GM19328 (cell line): ENCODE data around the gene ELFN1.
"Not testable (repeated sequence)": the region's sequence is repeated elsewhere in the genome, so short reads cannot be mapped to it uniquely, and the experiment has no call there.

Experiments used
- ATAC-seq: cut with Tn5 transposase; IDR thresholded peaks from one replicate; pipeline ENCODE4 v1.9.1; 2021; ENCODE audit warnings: mild to moderate bottlenecking, moderate library complexity; ENCODE audit not compliant: unreplicated experiment

The ELFN1 gene

DNA sequence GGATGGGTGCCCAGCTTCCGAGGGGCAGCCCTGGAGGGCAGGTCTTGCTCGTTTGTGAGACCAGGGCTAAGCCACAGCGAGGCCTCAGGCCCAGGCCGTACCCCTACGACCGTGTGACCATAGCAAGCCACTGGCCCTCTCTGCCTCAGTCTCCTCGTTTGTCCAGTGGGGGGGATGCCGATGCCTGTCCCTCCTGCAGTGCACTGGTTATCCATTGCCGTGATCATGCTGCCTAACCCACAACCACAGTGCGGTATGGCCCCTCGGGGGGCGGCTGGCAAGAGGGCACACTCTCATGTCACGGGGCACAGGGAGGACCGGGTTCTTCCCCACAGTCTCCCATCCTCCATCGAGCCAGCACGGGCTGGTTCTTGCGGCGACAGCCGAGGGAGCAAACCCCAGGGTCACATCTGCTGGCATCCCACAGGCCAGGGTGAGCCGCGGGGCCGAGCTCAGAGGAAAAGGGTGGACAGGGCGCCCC, 80.5 kb downstream of the ELFN1 start:
- no peak for ATAC-seq

DNA sequence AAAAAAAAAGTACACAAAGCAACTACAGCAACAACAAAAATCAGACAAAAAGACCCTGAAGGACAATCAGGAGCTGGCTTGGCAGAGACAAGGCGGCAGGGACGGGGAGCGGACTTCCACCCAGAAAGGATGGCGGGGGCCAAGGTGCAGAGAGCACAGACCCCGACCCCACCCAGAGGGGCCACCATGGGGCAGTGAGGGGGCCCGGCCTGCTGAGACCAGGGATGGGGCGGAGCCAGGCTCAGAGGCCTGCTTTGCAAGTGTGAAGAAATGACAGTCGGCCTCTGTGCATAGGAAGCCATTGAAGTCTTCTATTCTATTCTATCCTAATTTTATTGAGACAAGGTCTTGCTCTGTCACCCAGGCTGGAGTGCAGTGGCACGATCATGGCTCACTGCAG, 82.0 kb downstream of the ELFN1 start:
- no peak for ATAC-seq

DNA sequence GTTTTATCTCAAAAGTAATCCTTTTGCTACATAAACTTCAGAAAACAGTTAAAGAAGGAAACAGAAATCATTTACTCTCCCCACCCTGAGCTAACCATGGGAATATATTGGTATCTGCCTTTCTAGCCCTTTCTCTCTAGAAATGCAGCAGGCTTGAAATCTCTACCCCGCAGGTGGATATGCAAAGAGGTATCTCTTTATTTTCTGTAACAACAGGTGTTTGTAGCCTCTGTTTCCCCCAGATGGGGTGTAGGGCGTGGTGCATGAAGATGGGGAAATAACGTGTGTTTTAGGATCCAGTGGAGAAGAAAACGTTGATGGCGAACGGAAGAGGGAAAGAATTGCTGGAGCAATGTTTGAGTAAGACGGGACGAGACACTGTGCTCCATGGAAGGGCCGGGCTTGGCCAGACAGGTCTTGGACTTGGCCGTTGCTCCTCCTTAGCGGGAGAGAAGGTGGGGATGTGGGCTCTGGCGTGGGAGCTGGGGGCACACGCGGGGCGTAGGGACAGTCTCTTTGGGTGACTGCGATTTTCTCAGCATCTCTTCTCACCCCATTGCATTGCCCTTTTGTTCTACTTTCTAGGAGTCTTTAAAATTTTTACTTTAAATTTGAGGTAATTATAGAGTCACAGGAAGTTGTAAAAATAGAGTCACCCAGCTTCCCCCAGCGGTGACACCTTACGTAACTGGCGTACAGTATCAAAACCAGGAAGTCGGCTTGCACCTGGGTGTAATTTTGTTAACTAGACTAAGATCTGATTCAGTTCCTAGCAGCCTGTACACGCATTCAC, 82.9 kb downstream of the ELFN1 start:
- ATAC-seq = no peak

- no peak for ATAC-seq
Observed at GRCh38 chr7:1753564-1753867, 83.4 kb downstream of the ELFN1 start.

DNA sequence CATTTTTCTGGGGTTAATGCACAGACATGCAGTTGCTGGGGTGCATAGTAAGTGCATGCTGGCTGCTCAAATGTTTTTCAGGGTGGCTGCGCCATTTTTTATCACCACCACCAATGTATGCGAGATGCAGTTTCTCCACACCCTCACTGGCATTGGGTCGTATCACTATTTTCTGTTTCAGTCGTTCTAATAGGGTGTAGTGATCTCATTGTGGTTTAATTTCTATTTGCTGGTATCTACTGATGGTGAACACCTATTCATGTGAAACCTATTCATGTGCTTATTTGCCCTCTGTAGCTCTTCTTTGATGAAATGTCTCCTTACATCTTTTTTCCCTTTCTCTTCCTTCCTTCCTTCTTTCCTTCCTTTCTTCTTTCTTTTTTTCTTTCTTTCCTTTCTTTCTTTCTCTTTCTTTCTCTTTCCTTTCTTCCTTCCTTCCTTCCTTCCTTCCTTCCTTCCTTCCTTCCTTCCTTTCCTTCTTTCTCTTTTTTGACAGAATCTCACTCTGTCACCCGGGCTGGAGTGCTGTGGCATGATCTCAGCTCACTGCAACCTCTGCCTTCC, 84.3 kb downstream of the ELFN1 start:
- no peak for ATAC-seq

GRCh38 chr7:1755783-1756625, 85.9 kb downstream of the ELFN1 start:
- no peak for ATAC-seq

DNA sequence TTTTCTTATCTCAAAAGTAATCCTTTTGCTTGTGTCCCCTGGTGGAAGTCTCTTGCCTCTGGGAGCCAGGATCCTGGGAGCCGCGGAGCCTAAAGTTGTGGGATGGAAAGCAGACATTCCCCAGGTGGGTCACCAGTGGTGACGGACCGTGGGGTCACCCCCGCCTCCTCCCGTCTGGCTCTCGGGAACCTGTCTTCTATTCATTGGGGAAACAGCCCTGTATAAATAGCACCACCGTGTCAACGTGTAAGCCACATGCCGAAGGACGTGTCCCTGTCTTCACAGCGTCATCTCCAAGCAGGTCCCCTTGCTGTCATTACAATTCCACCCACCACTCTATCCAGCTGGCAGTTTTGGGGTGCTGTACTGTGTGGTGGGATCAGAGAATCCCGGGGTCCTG, 87.5 kb downstream of the ELFN1 start:
- ATAC-seq = no peak

DNA sequence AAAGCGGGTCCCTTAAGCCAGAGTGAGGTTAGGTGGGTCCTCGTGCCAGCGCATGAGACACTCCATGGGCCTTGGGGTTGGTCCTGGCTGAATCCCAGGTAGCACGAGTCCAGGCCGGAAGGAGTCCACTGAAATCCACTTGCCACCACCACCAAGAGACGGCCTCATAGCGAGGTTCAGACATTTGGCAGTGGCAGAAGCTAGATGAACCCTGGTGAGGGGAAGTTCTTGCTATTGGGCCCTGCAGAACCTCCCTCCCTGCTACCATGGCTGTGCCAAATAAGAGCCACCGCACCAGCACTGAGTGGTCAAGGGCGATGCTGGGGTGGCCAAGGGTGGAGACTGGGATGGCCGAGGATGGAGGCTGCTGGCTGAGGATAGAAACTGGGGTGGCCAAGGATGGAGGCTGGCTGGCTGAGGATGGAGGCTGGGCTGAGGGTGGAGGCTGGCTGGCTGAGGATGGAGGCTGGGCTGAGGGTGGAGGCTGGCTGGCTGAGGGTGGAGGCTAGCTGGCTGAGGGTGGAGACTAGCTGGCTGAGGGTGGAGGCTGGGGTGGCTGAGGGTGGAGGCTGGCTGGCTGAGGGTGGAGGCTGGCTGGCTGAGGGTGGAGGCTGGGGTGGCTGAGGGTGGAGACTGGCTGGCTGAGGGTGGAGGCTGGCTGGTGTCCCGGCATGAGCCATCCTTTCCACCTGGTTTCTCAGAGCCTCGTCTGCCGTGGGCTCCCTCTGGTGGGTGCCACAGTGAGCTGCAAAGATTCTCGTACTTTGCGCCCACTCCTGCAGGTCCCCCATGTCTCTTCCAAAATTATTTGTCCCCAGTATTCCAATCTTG, 88.2 kb downstream of the ELFN1 start:
- ATAC-seq = no peak

DNA sequence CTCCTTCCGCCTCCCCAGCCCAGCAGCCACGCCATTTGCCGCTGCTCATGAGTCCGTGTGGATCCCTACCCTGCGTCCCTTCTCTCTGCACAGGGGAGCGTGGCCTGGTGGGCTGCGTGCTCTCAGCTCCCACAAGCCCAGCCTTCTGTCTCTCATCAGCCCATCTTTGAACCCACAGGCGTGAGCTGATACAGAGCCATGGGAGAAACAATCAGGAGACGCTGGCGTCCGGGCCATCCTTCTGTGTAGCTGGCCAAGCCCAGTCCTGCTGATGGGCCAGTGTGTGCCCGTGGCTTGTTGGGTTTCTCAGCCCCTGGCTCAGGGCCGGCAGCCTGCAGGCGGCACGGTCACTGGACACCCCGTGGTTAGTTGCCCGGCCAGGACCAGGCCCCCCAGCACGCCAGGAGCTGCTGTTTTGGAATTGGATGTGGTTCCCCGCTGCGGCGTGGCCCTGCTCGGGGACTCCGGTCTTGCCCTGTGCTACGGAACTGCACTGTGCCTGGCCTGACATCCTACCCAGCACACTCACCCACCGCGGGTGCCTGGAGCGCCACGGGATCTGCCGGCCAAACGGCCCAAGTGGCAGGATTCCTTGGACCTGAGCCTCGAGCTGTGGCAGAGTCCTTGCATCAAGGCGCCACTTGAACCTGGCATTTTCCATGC, 88.9 kb downstream of the ELFN1 start:
- no peak for ATAC-seq

- no peak for ATAC-seq
Observed at GRCh38 chr7:1761097-1761496, 91.0 kb downstream of the ELFN1 start.

GRCh38 chr7:1761774-1762173, 91.7 kb downstream of the ELFN1 start:
- ATAC-seq = no peak

- no peak for ATAC-seq
Observed at GRCh38 chr7:1762238-1762945, 92.3 kb downstream of the ELFN1 start.

DNA sequence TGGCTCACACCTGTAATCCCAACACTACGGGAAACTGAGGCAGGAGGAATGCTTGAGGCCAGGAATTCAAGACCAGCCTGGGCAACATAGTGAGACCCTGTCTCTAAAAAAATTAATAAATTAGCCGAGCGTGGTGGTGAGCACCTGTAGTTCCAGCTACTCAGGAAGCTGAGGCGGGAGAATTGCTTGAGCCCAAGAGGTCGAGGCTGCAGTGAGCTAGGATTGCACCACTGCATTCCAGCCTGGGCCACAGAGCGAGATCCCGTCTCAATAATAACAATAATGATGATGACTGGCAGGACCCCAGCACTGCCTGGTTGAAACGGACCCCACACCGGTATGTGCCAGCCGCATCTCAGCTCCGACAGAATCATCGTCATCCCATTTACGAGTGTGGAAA, 93.0 kb downstream of the ELFN1 start:
- ATAC-seq = no peak

DNA sequence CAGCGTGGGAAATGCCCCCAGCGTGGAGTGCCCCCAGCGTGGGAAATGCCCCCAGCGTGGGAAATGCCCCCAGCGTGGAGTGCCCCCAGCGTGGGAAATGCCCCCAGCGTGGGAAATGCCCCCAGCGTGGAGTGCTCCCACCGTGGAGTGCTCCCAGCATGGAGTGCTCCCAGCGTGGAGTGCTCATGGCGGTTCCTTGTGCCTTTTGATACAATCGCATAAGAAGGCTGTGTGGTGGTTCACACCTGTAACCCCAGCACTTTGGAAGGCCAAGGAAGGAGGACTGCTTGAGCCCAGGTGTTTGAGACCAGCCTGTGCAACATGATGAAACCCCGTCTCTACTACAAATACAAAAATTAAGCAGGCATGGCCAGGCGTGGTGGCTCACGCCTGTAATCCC, 93.8 kb downstream of the ELFN1 start:
- not testable (repeated sequence) for ATAC-seq

- ATAC-seq = no peak
Observed at GRCh38 chr7:1765336-1765735, 95.3 kb downstream of the ELFN1 start.

- no peak for ATAC-seq
Observed at GRCh38 chr7:1767524-1767923, 97.4 kb downstream of the ELFN1 start.

DNA sequence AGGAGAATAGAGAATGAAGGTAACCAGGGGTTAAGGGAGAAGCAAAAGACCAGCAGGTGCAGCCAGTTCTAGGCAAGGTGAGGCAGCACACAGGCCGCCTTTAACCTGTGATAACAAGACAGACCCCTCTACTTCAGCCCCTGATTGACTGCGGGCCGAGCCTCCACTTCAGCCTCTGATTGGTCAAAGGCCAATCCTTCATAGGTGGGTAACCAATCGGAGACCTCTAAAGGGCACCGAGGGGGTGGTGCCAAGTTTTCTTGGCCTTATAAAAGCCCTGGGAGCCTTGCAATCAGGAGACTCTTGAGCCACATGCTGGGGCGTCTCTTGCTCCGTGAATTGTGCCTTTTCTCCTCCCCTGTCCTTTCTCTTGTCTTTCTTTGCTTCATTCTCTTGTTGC, 98.8 kb downstream of the ELFN1 start:
- no peak for ATAC-seq

GRCh38 chr7:1769286-1770200, 99.5 kb downstream of the ELFN1 start:
- ATAC-seq = no peak

- ATAC-seq = no peak
Observed at GRCh38 chr7:1770331-1770730, 100.3 kb downstream of the ELFN1 start.
